Progenitor cell of endocrine pancreas (in vitro differentiated cells): ENCODE measurements around the gene TAF3. TPM values are rescaled to one million over a fixed set of nuclear protein-coding genes. Genes with fewer than 3 reads are reported as not detected.
A peak's percentile ranks its signal among the peaks of the same experiment; 100 is the strongest.

Source experiments
- DNase-seq: peaks from one replicate; pipeline ENCODE4 v3.0.0; 2021; ENCODE audit warnings: low spot score; ENCODE audit not compliant: unreplicated experiment
- H3K27ac Mint-ChIP-seq: 2 replicates; pipeline ENCODE4 v1.8.0; 2021; ENCODE audit warnings: mild to moderate bottlenecking, moderate library complexity, mixed read lengths
- H3K27me3 Mint-ChIP-seq: 2 replicates; pipeline ENCODE4 v1.8.0; 2021; ENCODE audit warnings: mixed read lengths
- H3K36me3 Mint-ChIP-seq: 2 replicates; pipeline ENCODE4 v1.8.0; 2022; ENCODE audit warnings: mixed read lengths; ENCODE audit not compliant: insufficient read depth
- H3K4me1 Mint-ChIP-seq: 2 replicates; pipeline ENCODE4 v1.8.0; 2021; ENCODE audit warnings: low read depth, mixed read lengths
- H3K4me3 Mint-ChIP-seq: 2 replicates; pipeline ENCODE4 v1.8.0; 2021; ENCODE audit warnings: low read depth, mild to moderate bottlenecking, moderate library complexity, mixed read lengths
- H3K9me3 Mint-ChIP-seq: 2 replicates; pipeline ENCODE4 v1.8.0; 2021; ENCODE audit warnings: low read depth, mixed read lengths
- total RNA-seq: library from RNA; stranded (reverse); gene quantifications from 2 replicates; pipeline ENCODE4 v1.2.1, GENCODE V29; 2021
- TF ChIP-seq, protein P1 (sequence below): fragments of 200-600 bp; sonication (generic); IDR thresholded peaks from one replicate; pipeline ENCODE4 v1.5.0; 2021; ENCODE audit warnings: antibody characterized with exemption, mild to moderate bottlenecking; ENCODE audit not compliant: unreplicated experiment

TAF3 gene
- total RNA-seq, 1 donor from 2014 or later, result 9.4 TPM

DNA sequence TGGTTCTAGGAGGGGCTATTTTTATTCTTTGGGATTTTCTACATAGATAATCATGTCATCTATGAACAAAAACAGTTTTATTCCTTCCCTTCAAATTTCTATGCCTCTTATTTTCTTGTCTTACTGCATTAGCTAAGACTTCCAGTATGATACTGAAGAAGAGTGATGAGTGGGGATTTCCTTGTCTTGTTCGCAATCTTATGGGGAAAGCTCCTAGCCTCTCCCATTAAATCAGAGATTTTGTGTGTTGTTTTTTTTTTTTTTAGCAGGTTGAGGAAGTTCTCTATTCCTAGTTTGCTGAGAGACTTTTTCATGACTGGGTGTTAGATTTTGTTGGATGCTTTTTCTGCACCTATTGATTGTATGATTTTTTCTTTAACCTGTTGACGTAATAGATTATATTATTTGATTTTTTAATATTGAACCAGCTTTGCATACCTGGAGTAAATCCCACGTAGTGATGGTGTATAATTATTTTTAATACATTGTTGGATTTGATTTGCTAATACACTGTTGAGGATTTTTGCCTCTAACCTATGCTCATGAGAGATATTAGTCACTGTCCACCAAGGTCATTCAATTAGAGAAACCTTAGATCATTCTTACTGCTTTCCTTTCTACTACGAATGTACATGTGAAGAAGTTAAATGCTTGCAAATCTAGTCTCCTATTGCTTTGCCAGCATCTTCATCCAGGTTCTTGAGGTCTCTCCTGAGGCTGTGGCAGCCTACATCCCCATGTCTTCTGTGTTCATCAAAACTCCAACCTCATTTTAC, 23.9 kb upstream of the TAF3 start:
- DNase-seq, result no peak
- peaks cover 30% of the 10 kb centered on the region for H3K4me1 Mint-ChIP-seq
- H3K9me3 Mint-ChIP-seq, result no peaks in the 10 kb centered on the region
- peak overlapping the region; percentile 71 for H3K27ac Mint-ChIP-seq
- H3K36me3 Mint-ChIP-seq, result peaks cover 20% of the 10 kb centered on the region
- no peak overlapping the region for H3K4me3 Mint-ChIP-seq
- TF ChIP-seq, protein P1, sequence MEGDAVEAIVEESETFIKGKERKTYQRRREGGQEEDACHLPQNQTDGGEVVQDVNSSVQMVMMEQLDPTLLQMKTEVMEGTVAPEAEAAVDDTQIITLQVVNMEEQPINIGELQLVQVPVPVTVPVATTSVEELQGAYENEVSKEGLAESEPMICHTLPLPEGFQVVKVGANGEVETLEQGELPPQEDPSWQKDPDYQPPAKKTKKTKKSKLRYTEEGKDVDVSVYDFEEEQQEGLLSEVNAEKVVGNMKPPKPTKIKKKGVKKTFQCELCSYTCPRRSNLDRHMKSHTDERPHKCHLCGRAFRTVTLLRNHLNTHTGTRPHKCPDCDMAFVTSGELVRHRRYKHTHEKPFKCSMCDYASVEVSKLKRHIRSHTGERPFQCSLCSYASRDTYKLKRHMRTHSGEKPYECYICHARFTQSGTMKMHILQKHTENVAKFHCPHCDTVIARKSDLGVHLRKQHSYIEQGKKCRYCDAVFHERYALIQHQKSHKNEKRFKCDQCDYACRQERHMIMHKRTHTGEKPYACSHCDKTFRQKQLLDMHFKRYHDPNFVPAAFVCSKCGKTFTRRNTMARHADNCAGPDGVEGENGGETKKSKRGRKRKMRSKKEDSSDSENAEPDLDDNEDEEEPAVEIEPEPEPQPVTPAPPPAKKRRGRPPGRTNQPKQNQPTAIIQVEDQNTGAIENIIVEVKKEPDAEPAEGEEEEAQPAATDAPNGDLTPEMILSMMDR, result no peak
- H3K27me3 Mint-ChIP-seq, result no peaks in the 10 kb centered on the region

DNA sequence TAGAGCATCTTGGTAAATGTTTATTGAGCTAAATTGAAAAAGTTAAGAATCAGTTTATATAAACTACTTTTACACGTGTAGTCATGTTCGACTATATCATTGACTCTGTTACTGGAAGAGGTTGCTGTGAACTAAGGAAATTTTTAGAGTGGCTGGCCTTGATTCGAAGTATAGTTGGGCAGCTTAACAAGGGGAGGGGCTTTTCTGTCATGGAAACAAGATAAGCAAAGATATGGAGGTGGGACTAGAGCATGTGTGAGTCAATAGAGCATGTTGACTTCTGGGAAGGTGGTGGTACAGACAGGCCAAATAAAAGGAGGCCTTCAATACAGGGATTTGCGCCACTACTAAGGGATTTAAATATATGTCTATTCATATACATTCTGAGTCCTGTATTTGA, 22.7 kb upstream of the TAF3 start:
- H3K27ac Mint-ChIP-seq, result peak overlapping the region; percentile 88

DNA sequence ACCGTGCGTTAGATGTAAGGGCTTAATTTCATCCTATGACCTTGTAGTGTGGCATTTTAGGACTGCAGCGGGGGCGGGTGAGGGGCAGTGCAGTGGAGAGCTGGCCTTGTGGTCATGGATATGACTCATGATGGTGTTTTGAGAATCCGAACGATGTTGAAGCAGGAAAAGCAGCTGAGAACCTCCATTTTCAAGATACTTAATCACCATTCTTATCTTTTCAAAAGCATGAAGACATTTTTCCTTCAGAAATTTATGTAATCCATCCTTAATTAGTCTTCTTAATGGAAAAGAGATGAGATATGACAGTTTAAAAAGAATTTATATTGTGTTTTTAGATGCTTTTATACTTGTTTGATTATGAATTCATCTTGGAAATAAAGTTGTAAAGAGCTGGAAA, 20.7 kb upstream of the TAF3 start:
- Mint-ChIP-seq H3K27me3 (no peaks in the 10 kb centered on the region), H3K4me1 (peaks cover 25% of the 10 kb centered on the region), H3K36me3 (peaks cover 27% of the 10 kb centered on the region), H3K4me3 (no peak overlapping the region), H3K9me3 (no peaks in the 10 kb centered on the region), H3K27ac (no peak overlapping the region)
- no peak for DNase-seq
- TF ChIP-seq, protein P1, result no peak

More for the DNA sequence above, 22.7 kb upstream of the TAF3 start:
- Mint-ChIP-seq H3K27me3 (no peaks in the 10 kb centered on the region), H3K4me3 (peak overlapping the region; percentile 31), H3K4me1 (peaks cover 27% of the 10 kb centered on the region), H3K36me3 (peaks cover 24% of the 10 kb centered on the region), H3K9me3 (no peaks in the 10 kb centered on the region)
- TF ChIP-seq, protein P1, result no peak
- DNase-seq, result no peak

DNA sequence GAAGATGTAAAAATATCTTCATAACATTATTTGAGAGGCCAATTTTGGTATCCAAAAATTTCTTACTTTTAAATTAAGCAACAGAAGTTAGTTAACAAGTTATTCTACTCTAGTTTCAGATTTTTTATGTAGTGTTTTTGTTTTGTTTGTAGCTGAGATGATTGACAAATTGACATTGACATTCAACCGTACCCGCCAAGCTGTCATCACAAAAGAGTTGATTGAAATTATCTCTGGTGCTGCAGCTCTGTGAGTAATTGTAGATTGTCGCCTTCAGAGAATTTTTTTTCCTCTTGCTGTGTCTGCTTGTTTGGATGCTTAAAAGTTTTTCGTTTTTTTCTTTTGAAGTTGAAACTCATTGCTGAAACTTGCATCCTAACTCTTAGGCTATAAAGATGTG, 15.7 kb upstream of the TAF3 start:
- DNase-seq, result no peak
- TF ChIP-seq, protein P1, result no peak
- Mint-ChIP-seq H3K9me3 (no peaks in the 10 kb centered on the region), H3K4me3 (no peak overlapping the region), H3K4me1 (no peaks in the 10 kb centered on the region), H3K36me3 (peaks cover 27% of the 10 kb centered on the region), H3K27me3 (no peaks in the 10 kb centered on the region), H3K27ac (no peak overlapping the region)

DNA sequence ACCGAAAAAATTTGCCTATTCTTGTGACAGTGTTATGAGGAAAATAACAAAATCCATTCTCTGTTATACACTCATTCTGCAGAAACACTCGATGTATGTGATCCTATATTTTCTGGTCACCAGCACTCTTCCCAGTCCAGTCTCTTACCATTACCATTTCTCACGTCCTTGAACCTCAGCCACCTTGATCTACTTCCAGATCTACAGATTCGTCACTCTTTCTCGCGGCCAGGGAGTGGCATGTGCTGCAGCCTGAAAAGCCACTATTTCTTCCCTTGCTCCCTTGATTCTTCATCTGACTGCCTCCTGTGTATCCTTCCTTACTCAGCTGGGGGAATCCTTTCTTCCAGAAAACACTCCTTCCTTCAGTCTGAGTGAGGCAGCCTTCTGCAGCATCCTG, 14.1 kb upstream of the TAF3 start:
- TF ChIP-seq, protein P1, result no peak
- Mint-ChIP-seq H3K9me3 (no peaks in the 10 kb centered on the region), H3K27ac (no peak overlapping the region), H3K36me3 (peaks cover 27% of the 10 kb centered on the region), H3K27me3 (no peaks in the 10 kb centered on the region), H3K4me1 (no peaks in the 10 kb centered on the region), H3K4me3 (no peak overlapping the region)
- DNase-seq, result no peak
